ENCODE measurements around the gene RBM19. TPM values are rescaled to one million over a fixed set of nuclear protein-coding genes. Genes with fewer than 3 reads are reported as not detected.

The RBM19 gene
- total and polyA plus RNA-seq, 11 donors: 12.7 to 27.1 (median 17.4) TPM

DNA sequence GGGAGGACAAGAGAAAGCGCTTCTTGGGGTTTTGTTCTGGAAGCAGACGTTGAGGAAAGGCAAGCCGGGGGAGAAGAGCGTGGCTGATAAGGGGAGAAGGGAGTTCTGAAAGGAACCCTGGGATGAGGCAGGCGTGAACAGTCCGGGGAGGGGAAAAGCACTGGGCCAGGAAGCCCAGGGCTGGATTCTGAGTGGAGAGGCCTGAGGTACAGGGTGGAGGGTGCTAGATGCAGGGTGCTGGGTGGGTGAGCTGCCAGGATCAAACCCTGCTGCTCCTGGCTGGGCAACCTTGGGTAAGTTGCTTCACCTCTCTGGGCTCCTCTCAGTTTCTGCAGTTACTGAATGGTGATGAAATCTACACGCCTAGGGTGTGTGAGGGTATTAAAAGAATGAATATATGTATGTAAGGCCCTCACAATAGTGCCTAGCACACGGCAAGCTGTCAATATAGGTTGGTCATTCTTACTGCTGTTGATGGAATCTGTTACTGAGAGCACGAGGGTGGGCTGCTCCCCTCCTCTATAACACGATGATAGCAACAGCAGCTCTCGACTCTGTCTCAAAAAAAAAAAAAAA lies 138.5 kb downstream of the RBM19 start:
- Histone ChIP-seq H3K4me1 (no peaks in the 10 kb centered on the region), H3K36me3 (peaks cover 0 to 2% (median 0%) of the 10 kb centered on the region in 9 donors), H3K27ac (no peak overlapping the region), H3K4me3 (no peak overlapping the region), H3K27me3 (no peaks in the 10 kb centered on the region), H3K9me3 (no peaks in the 10 kb centered on the region)
- WGBS, 4 donors: 73 to 84% (median 81%) methylated on average over 11 of the region's 11 CpGs
- intact Hi-C loops (cut with DNase I): no loop called here
- DNase-seq: no peak
- no peak for ATAC-seq
- TF ChIP-seq POLR2A (IDR thresholded peaks at IDR 0.05): no peak

DNA sequence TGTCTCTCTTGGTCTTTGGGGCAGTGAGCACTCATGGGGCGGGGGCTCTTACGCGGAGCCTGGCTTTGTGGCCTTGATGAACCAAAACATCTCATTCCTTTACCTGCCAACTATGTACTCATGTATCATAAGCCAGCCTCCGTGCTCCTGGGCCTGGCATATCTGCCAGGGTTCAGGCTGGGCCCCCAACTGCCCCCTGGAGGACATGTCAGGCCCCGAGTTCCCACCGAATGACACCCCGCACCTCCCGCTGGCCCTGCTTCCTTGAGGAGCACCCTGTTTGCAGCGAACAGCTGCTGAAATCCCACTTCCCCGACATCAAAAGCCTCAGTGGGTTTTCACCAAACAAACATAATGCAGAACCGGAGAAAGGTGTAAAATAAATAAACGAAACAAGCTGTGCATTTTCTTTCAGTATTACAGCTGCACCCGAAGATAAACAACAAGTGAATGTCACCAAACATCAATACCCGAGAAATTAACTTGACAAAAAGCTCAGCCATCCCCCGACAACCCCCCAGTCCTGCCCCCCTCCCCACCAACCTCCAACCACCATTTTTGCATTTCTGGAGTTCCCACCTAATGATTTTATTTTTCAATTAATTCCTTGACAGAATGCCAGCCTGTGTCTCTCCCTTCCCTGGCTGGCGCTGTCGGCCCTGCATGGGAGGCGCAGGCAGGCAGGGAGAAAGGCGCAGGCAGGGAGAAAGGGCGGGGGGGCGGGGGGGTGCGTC lies 139.2 kb downstream of the RBM19 start:
- DNase-seq (no peak), ATAC-seq (no peak)
- Histone ChIP-seq H3K4me3 (no peak overlapping the region), H3K4me1 (no peaks in the 10 kb centered on the region), H3K9me3 (no peaks in the 10 kb centered on the region), H3K27ac (no peak overlapping the region), H3K36me3 (peaks cover 0 to 9% (median 0%) of the 10 kb centered on the region in 9 donors), H3K27me3 (no peaks in the 10 kb centered on the region)
- intact Hi-C loops (cut with DNase I): no loop called here
- 88 to 90% (median 89%) methylated on average over 22 of the region's 22 CpGs for WGBS, 4 donors
- TF ChIP-seq, protein P1, sequence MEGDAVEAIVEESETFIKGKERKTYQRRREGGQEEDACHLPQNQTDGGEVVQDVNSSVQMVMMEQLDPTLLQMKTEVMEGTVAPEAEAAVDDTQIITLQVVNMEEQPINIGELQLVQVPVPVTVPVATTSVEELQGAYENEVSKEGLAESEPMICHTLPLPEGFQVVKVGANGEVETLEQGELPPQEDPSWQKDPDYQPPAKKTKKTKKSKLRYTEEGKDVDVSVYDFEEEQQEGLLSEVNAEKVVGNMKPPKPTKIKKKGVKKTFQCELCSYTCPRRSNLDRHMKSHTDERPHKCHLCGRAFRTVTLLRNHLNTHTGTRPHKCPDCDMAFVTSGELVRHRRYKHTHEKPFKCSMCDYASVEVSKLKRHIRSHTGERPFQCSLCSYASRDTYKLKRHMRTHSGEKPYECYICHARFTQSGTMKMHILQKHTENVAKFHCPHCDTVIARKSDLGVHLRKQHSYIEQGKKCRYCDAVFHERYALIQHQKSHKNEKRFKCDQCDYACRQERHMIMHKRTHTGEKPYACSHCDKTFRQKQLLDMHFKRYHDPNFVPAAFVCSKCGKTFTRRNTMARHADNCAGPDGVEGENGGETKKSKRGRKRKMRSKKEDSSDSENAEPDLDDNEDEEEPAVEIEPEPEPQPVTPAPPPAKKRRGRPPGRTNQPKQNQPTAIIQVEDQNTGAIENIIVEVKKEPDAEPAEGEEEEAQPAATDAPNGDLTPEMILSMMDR (IDR thresholded peaks at IDR 0.05): no peak
- no peak for TF ChIP-seq POLR2A (IDR thresholded peaks at IDR 0.05)

DNA sequence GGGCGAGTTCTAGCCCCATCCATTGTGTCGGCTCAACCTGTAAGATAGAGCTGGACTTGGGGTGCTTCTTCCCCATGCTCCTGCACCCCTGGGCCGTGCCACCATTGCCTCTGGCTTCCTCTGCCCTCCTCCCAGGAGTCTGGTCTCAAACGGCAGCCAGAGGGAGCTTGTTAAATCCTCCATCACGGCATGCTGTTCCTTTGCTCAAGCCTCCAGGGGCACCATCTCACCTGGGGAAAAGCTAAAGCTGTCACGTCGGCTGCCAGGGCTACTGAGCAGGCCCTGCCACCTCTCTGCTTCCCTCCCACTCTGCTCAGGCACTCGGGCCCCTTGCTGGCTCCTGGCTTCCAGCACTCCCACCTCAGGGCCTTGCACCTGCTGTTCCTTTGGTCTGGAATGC lies 140.4 kb downstream of the RBM19 start:
- Histone ChIP-seq H3K27me3 (no peaks in the 10 kb centered on the region), H3K4me1 (no peaks in the 10 kb centered on the region), H3K4me3 (no peak overlapping the region), H3K36me3 (peaks cover 0 to 13% (median 0%) of the 10 kb centered on the region in 9 donors), H3K27ac (no peak overlapping the region), H3K9me3 (no peaks in the 10 kb centered on the region)
- TF ChIP-seq POLR2A (IDR thresholded peaks at IDR 0.05): no peak
- TF ChIP-seq, protein P1 (IDR thresholded peaks at IDR 0.05): no peak
- DNase-seq (peak in 1 of 5 donors; percentile 50), ATAC-seq (no peak)
- WGBS, 4 donors: 77 to 83% (median 82%) methylated on average over 8 of the region's 8 CpGs
- intact Hi-C loops (cut with DNase I): no loop called here

DNA sequence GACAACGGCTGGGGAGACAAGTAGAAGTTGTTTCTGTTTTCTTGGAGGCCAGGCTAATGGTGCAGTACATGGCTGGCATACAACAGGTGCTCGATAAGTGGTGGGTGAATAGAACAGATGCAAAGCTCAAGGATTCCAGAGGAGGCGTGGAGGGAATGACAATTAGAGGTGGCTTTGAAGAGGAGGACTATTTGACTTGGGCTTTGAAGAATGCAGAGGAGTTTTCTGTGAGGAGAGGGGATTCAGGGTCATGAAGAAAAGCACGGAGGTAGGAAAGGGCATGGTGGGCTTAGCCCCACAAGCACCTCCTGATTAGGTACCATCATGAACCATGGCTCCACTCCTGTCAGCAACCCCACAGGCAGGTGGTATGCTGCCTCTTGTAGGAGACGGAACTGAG lies 142.3 kb downstream of the RBM19 start:
- H3K4me3 ChIP-seq: no peak overlapping the region
- DNase-seq (no peak), ATAC-seq (no peak)
- intact Hi-C loops (cut with DNase I): no loop called here
- H3K36me3 ChIP-seq: peaks cover 0 to 16% (median 0%) of the 10 kb centered on the region in 9 donors
- no peaks in the 10 kb centered on the region for H3K27me3 ChIP-seq
- WGBS, 4 donors: 83 to 92% (median 87%) methylated on average over 5 of the region's 5 CpGs
- no peaks in the 10 kb centered on the region for H3K9me3 ChIP-seq
- no peak for TF ChIP-seq POLR2A (IDR thresholded peaks at IDR 0.05)
- TF ChIP-seq, protein P1 (IDR thresholded peaks at IDR 0.05): no peak
- H3K4me1 ChIP-seq: no peaks in the 10 kb centered on the region
- no peak overlapping the region for H3K27ac ChIP-seq

Measured in heart left ventricle (tissue), 16 donors.